GM18498 (cell line): Measurements from ENCODE around the gene CENPC.
"Not testable (repeated sequence)": the region's sequence is repeated elsewhere in the genome, so short reads cannot be mapped to it uniquely, and the experiment has no call there.

Experiments
- ATAC-seq: cut with Tn5 transposase; IDR thresholded peaks from one replicate; pipeline ENCODE4 v1.9.1; 2021; ENCODE audit warnings: mild to moderate bottlenecking, moderate library complexity; ENCODE audit not compliant: unreplicated experiment

CENPC gene

GRCh38 chr4:67552146-67552792, 7.0 kb upstream of the CENPC start:
- not testable (repeated sequence) for ATAC-seq

GRCh38 chr4:67550857-67551256, 5.6 kb upstream of the CENPC start:
- ATAC-seq = peak; percentile 37

- peak; percentile 46 for ATAC-seq
Observed at GRCh38 chr4:67550451-67550850, 5.1 kb upstream of the CENPC start.

- ATAC-seq = peak; percentile 31
Observed at GRCh38 chr4:67549123-67549522, 3.8 kb upstream of the CENPC start.

- ATAC-seq = no peak
Observed at GRCh38 chr4:67546971-67547370, 1.7 kb upstream of the CENPC start.

- no peak for ATAC-seq
Observed at GRCh38 chr4:67546004-67546356, 677 bp upstream of the CENPC start.

- ATAC-seq = no peak
Observed at GRCh38 chr4:67542076-67542475, 3.2 kb downstream of the CENPC start.

GRCh38 chr4:67539830-67540229, 5.5 kb downstream of the CENPC start:
- ATAC-seq = no peak

- ATAC-seq = no peak
Observed at GRCh38 chr4:67535280-67535840, 9.9 kb downstream of the CENPC start.

GRCh38 chr4:67533112-67533511, 12.2 kb downstream of the CENPC start:
- ATAC-seq = no peak

GRCh38 chr4:67532397-67532796, 12.9 kb downstream of the CENPC start:
- not testable (repeated sequence) for ATAC-seq

- ATAC-seq = no peak
Observed at GRCh38 chr4:67531379-67531962, 13.8 kb downstream of the CENPC start.

GRCh38 chr4:67524140-67524539, 21.2 kb downstream of the CENPC start:
- ATAC-seq = not testable (repeated sequence)

- ATAC-seq = no peak
Observed at GRCh38 chr4:67522851-67523671, 22.2 kb downstream of the CENPC start.

GRCh38 chr4:67522230-67522629, 23.1 kb downstream of the CENPC start:
- no peak for ATAC-seq

GRCh38 chr4:67521506-67521905, 23.8 kb downstream of the CENPC start:
- peak; percentile 69 for ATAC-seq

GRCh38 chr4:67520141-67520540, 25.2 kb downstream of the CENPC start:
- ATAC-seq = no peak

- ATAC-seq = no peak
Observed at GRCh38 chr4:67512501-67512900, 32.8 kb downstream of the CENPC start.

GRCh38 chr4:67500373-67500772, 44.9 kb downstream of the CENPC start:
- no peak for ATAC-seq

GRCh38 chr4:67499799-67500198, 45.5 kb downstream of the CENPC start:
- peak; percentile 62 for ATAC-seq

GRCh38 chr4:67483868-67484602, 61.3 kb downstream of the CENPC start:
- ATAC-seq = no peak
